GM11168 (cell line): ENCODE data around the gene JAKMIP3.

Experiments
- in situ Hi-C: fragments of 300-500 bp; cut with MboI; formaldehyde crosslinking; loops from one replicate; pipeline ENCODE4 v1.12.0; 2022; ENCODE audit warnings: low sequenced_read_pairs; ENCODE audit not compliant: unreplicated experiment

JAKMIP3 gene

GRCh38 chr10:132041340-132041739 lies 24.4 kb upstream of the JAKMIP3 start:
- in situ Hi-C loops, result no loop called here

- in situ Hi-C loops, result no loop called here
These were observed 21.7 kb upstream of the JAKMIP3 start for GRCh38 chr10:132043861-132044695.

DNA sequence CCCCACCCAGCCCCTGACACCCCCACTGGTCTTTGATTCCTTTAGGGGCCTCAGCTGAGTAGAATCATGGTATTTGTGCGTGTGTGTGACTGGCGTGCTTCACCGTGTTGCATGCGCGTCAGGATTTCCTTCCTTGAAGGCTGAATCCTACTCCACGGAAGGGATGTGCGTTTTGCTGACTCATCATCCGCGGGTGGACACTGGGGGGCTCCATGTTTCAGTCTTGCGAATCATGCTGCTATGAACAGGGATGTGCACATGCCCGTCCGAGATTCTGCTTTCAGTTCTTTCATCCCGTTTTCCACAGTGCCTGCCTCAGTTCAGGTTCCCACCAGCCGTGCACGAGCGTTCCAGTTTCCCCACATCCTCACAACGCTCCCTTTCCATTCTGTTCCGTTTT lies 20.9 kb upstream of the JAKMIP3 start:
- in situ Hi-C loops, result no loop called here

DNA sequence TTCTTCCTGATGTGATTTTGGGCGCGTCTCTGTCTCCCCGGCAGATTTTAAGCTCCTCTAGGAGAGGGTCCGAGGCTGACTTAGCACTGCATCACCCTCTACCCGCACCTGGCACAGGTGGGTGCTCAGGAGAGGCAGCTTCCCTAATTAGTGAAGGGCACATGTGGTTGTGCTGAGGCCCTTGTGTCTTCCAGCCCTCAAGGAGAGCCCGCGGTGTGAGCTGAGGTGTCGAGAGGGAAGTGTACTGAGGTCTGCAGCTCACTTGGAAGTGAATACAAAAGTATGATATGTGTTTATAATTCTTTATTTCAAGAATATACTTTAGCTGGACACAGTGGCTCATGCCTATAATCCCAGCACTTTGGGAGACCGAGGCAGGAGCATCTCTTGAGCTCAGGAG lies 20.4 kb upstream of the JAKMIP3 start:
- in situ Hi-C loops, result no loop called here

GRCh38 chr10:132047575-132048293 lies 18.0 kb upstream of the JAKMIP3 start:
- in situ Hi-C loops, result no loop called here

DNA sequence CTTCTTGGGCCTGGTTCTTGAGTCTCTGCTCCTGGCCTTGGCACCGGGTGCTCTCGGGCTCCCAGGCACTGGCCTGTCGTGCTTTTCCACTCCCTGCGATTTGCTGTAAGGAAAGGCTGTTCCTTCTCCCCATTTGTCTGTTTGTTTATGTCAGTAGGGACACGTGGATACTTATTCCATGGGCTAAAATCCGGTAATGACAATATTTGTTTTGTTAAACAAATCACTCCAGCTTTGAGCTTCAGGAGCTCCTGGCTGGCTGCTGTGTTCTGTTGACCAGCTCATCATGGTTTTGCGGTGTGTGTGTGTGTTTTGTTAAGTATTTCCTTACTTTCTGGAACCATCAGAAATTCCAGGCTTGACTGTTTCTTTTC lies 17.5 kb upstream of the JAKMIP3 start:
- in situ Hi-C loops, result no loop called here

DNA sequence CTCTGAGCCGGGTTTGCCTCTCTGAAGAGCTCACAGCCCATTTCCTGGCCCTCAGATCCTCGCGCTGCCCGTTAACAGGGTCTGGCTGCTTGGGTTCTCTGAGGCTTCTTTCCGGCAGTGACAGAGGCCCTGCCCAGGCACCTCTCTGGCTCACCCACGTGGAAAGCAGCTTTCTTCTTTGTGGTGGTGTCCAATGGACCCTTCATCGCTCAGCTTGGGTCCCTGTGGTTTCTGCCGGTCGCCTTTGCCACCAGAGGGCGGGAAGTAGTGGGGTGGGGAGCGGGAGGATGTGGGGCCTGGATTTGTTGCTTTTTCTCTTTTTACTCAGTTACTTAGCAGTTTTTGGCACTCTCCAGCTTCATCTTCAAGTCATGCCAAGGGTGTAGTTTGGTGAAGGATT lies 15.6 kb upstream of the JAKMIP3 start:
- in situ Hi-C loops, result no loop called here

DNA sequence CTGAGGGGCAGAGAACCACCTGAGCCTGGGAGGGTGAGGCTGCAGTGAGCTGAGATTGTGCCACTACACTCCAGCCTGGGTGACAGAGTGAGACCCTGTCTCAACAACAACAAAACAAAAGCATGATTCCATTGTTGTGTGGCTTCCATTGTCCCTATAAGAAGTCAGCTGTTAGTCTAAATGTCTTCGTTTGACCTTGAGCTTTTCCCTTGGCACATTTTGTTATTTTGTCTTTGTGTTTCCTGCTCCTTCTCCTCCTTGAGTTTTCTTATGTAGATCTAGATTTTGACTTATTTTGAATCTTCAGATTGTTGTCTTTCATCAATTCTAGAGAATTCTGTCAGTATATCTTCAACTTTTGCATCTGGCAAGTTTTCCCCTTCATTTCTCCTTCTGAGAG lies 13.6 kb upstream of the JAKMIP3 start:
- in situ Hi-C loops, result no loop called here

DNA sequence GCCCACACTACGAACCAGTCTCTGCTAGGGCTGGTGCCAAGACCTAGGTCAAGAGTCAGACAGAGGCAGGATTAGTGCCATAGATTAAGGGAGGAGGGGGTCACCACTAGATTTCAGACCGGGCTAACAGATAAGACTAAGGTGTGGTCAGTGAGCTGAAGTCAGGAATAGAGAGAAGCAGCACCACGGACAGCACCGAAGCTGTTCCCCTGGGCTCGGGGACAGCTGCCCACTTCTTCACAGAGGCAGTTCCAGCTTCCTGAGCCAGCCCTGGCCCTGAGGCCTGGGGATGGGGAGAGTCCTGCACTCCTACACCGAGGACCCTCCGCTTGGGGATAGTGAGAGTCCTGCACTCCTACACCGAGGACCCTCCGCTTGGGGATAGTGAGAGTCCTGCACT lies 11.2 kb upstream of the JAKMIP3 start:
- in situ Hi-C loops, result no loop called here

DNA sequence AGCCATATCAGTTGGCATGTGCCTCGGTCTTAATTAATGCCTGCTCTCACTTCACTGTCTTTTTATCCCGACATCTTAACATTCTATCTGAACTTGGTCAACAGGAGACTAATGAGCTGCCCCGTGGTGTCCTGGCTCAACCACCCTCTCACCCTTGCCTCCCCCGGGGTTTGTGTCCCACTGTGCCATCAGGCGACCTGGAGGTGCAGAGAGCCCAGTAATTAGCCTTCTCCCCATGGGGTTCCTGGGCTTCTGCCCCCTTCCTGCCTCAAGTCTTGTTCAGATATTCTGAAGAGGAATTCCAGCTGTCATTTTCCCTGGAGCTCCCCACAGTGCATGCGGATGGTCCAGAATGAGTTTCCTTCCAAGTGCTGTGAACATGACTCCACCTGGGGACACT lies 10.1 kb upstream of the JAKMIP3 start:
- in situ Hi-C loops, result no loop called here

GRCh38 chr10:132056663-132057062 lies 9.1 kb upstream of the JAKMIP3 start:
- in situ Hi-C loops, result no loop called here

GRCh38 chr10:132057191-132057681 lies 8.5 kb upstream of the JAKMIP3 start:
- in situ Hi-C loops, result no loop called here

DNA sequence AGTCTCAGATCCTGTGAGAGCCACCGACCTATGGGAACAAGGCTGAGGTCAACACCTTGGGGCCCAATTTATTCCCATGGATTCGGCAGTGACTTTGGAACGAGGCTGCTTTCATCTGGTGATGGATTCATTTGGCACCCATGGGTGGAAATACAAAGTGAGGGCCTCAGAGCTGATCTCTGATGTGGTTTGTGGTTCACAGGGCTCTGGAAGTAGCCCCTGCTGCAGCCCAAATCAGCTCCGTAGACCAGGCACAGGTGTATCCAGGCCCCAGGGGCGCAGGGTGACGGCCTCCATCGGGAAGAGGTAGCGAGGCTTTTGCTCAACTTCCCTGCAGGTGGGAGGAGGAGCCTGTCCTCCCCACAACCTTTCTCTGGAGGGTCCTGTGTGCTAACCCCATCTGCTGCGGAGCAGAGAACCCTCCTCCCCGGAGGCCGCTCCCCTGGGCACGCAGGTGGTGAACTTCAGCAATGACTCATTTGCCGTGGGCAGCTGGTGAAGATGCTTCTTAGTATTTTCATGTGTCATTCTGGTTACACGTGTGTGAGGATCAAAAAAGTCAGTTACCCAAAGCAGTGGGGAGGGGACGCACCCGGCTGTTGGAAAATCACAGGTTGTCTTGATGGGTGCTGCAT lies 7.5 kb upstream of the JAKMIP3 start:
- in situ Hi-C loops, result no loop called here

GRCh38 chr10:132058793-132059759 lies 6.7 kb upstream of the JAKMIP3 start:
- in situ Hi-C loops, result no loop called here

DNA sequence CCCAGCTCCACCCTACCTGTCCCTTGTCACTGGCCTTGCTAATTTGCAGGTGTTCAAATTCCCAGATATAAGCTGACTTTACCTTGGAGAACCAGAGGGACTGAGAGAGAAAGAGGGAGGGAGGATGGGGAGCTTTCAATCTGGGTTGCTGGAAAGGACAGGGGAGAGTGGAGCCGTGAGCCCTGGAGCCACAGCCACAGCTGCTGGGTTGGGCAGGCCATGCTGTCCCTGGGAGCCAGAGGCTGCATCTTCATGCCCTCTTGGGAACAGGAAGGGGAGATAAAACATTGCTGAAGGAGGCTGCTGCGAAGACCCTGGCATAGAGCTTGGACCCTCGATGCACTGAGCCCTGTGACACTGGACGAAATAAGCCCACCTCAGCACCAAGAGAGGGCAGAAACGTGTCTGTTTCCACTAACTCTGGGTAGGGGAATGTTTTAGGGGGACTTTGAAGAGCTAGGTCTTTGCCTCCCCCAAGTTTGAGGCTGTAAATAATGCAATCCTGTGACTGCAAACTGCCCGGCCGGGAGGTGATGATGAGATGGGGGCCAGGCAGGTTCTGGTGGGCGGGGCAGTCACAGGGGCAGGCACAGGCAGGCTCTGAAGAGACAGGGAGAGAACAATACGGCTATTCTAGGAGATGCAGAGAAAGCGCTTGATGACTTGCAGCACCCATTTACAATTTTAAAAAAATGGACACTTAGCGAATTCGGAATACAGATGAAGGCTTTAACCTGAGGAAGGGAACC lies 5.8 kb upstream of the JAKMIP3 start:
- in situ Hi-C loops, result no loop called here

- in situ Hi-C loops, result no loop called here
These were observed 4.7 kb upstream of the JAKMIP3 start for GRCh38 chr10:132061030-132061429.

DNA sequence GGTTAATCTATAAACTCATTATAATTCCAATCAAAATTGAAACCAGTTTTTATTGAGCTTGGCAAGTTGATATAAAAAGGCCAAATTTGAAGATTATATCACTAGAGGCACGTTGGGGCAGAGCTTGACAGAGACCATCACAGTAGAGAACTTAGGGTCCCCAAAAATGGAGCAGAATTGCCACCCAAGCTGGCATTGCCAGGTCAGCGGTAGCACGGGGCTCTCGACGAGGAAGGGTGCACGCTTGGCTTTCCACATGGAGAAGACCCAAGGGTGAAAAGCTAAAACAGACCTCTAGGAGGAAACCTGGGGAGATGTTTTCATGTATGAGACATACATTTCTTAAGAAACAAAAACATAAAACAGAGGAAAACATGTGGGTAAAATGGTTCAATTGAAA lies 4.3 kb upstream of the JAKMIP3 start:
- in situ Hi-C loops, result no loop called here

- in situ Hi-C loops, result no loop called here
These were observed 3.6 kb upstream of the JAKMIP3 start for GRCh38 chr10:132062116-132062515.

DNA sequence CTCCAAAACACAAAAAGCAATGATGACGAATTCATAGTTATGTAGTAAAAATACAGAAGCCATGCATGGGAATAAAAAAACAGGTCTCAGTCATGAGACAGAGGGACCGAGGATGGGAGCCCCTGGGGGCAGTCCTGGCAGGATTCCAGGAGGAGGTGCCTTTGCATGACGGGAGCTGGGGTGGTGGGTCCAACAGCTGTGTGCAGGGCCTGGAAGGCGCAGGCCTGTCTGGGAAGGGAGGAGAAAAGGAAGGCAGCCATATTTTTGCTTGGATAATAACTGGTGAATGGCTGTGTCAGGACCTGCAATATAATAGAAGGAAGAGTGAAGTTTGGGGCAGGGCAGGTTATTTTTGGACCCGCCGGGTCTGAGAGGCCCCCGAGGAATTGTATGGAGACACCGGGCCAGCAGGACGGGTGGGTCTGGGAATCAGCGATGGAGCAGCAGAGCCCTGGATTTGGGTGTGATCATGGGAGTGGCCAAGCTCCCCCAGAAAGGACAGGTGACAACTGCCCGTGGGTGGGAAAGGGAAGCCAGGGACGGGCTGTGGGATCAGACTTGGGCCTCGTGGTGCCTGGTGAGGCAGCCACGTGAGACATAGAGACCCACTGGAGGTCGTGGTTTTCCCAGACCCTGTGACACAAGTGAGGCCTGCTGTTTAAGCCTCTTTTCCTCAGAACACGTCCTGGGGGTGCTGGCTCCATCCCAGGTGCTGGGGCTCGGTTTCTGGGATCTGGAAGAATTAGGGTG lies 2.9 kb upstream of the JAKMIP3 start:
- in situ Hi-C loops, result no loop called here
